Natural killer cell (primary cell): ENCODE results near the gene A2M. TPM values are rescaled to one million over a fixed set of nuclear protein-coding genes. Genes with fewer than 3 reads are reported as not detected.

Experiments used
- ATAC-seq, 3 donors: fragments of 150-1000 bp in 2 of 3; fragments of 200-7000 bp in 1 of 3; cut with Tn5 transposase; 1 replicate in 1 of 3; 2 replicates in 2 of 3; pipeline ENCODE4 v1.10.0; 2021; ENCODE audit warnings: mild to moderate bottlenecking in 2 of 3, moderate library complexity in 2 of 3
- DNase-seq, 2 donors: peaks; one replicate each; pipeline versions ENCODE4 v3.0.0 to v3.0.0-alpha.2; 2013 to 2021; ENCODE audit warnings: mixed read lengths in 1 of 2
- H3K27ac ChIP-seq: one replicate; pipeline ENCODE4 v1.5.1; 2013; ENCODE audit warnings: mild to moderate bottlenecking, low read length
- H3K27me3 ChIP-seq: one replicate; pipeline ENCODE4 v1.6.1; 2013; ENCODE audit warnings: low read length; ENCODE audit not compliant: control insufficient read depth, insufficient read depth
- H3K36me3 ChIP-seq: one replicate; pipeline ENCODE4 v1.6.1; 2013; ENCODE audit warnings: low read length; ENCODE audit not compliant: control insufficient read depth, insufficient read depth
- H3K4me1 ChIP-seq: one replicate; pipeline ENCODE4 v1.6.1; 2013; ENCODE audit warnings: low read length; ENCODE audit not compliant: control insufficient read depth, insufficient read depth
- H3K4me3 ChIP-seq: one replicate; pipeline ENCODE4 v1.5.1; 2013; ENCODE audit warnings: low read length
- H3K9me3 ChIP-seq: one replicate; pipeline ENCODE4 v1.6.1; 2013; ENCODE audit warnings: low read length; ENCODE audit not compliant: control insufficient read depth, insufficient read depth
- H3K27ac Mint-ChIP-seq, 2 donors: one replicate each; pipeline ENCODE4 v1.8.0; 2022; ENCODE audit warnings: mild to moderate bottlenecking in 2 of 2, mixed read lengths in 2 of 2, moderate library complexity in 1 of 2
- H3K27me3 Mint-ChIP-seq, 2 donors: one replicate each; pipeline ENCODE4 v1.8.0; 2022; ENCODE audit warnings: low read depth in 2 of 2, mixed read lengths in 2 of 2
- H3K36me3 Mint-ChIP-seq: one replicate; pipeline ENCODE4 v1.8.0; 2022; ENCODE audit warnings: mixed read lengths
- H3K4me1 Mint-ChIP-seq, 2 donors: one replicate each; pipeline ENCODE4 v1.8.0; 2022; ENCODE audit warnings: mixed read lengths in 2 of 2
- H3K4me3 Mint-ChIP-seq: one replicate; pipeline ENCODE4 v1.8.0; 2022; ENCODE audit warnings: mild to moderate bottlenecking, moderate library complexity, mixed read lengths
- H3K9me3 Mint-ChIP-seq, 2 donors: one replicate each; pipeline ENCODE4 v1.8.0; 2022; ENCODE audit warnings: mixed read lengths in 2 of 2
- CTCF ChIP-seq: fragments of 200-600 bp; IDR thresholded peaks from one replicate; pipeline ENCODE4 v1.8.0; 2022; ENCODE audit warnings: antibody characterized with exemption
- WGBS: methylation state at CpG from one replicate; pipeline ENCODE4 v1.1.7; 2013; ENCODE audit warnings: missing lambda C conversion rate; ENCODE audit not compliant: insufficient coverage; 5-methylcytosine and 5-hydroxymethylcytosine counted together
- intact Hi-C: fragments of 100-400 bp; cut with micrococcal nuclease; formaldehyde crosslinking; loops from one replicate; pipeline ENCODE4 v1.14.2; 2022
- total RNA-seq, 4 donors: library from RNA; stranded (reverse); fragments of 120-200 nt in 1 of 4; gene quantifications; one replicate each; pipeline versions ENCODE4 v1.2.3 to v1.2.4, GENCODE V29; 2013 to 2022

Gene A2M
- total RNA-seq, 3 donors from 2014 or later (not counting 1 experiment from before 2014, with no cell fraction given): 0.08 TPM; not detected in 2

- 36% methylated on average over 7 of the region's 7 CpGs for WGBS
- H3K36me3 ChIP-seq: peaks cover 4% of the 10 kb centered on the region
- peak in 1 of 3 donors; percentile 33 for ATAC-seq
- Mint-ChIP-seq H3K4me1 (peaks cover 23 to 38% of the 10 kb centered on the region in 2 donors), H3K9me3 (peaks cover 0 to 5% of the 10 kb centered on the region in 2 donors), H3K27ac (no peak overlapping the region), H3K36me3 (no peaks in the 10 kb centered on the region), H3K4me3 (peak overlapping the region; percentile 67), H3K27me3 (no peaks in the 10 kb centered on the region)
- no peak overlapping the region for H3K4me3 ChIP-seq
- peak; percentile 42 to 48 for DNase-seq
- intact Hi-C loops: loop anchor here (2.0 kb wide), 1 partner anchor 41 kb away; no protein-coding TSS in a partner anchor
- no peaks in the 10 kb centered on the region for H3K27me3 ChIP-seq
- peaks cover 78% of the 10 kb centered on the region for H3K4me1 ChIP-seq
- peak overlapping the region; percentile 79 for H3K27ac ChIP-seq
- TF ChIP-seq CTCF: no peak
- no peaks in the 10 kb centered on the region for H3K9me3 ChIP-seq
Observed at GRCh38 chr12:9027161-9028059, 88.3 kb downstream of the A2M start.

- Histone ChIP-seq H3K27me3 (no peaks in the 10 kb centered on the region), H3K27ac (peak overlapping the region; percentile 79), H3K4me3 (no peak overlapping the region), H3K4me1 (peaks cover 58% of the 10 kb centered on the region), H3K9me3 (no peaks in the 10 kb centered on the region), H3K36me3 (peaks cover 8% of the 10 kb centered on the region)
- H3K4me3 Mint-ChIP-seq: no peak overlapping the region
- no peaks in the 10 kb centered on the region for H3K27me3 Mint-ChIP-seq
- peaks cover 0 to 7% of the 10 kb centered on the region in 2 donors for H3K9me3 Mint-ChIP-seq
- no peaks in the 10 kb centered on the region for H3K36me3 Mint-ChIP-seq
- ATAC-seq (peak in 1 of 3 donors; percentile 6), DNase-seq (no peak)
- intact Hi-C loops: loop anchor here (2.0 kb wide), 1 partner anchor 32 kb away; no protein-coding TSS in a partner anchor
- TF ChIP-seq CTCF: no peak
- H3K4me1 Mint-ChIP-seq: peaks cover 16 to 21% of the 10 kb centered on the region in 2 donors
- no peak overlapping the region for H3K27ac Mint-ChIP-seq
- 100% methylated on average over 1 of the region's 2 CpGs for WGBS
Observed at GRCh38 chr12:9024512-9024911, 91.2 kb downstream of the A2M start.

GRCh38 chr12:9022592-9022991 lies 93.1 kb downstream of the A2M start:
- no peaks in the 10 kb centered on the region for H3K27me3 Mint-ChIP-seq

More at GRCh38 chr12:9022592-9022991, 93.1 kb downstream of the A2M start:
- H3K4me1 Mint-ChIP-seq: peaks cover 5 to 8% of the 10 kb centered on the region in 2 donors
- H3K9me3 Mint-ChIP-seq: peaks cover under 1 to 5% of the 10 kb centered on the region in 2 donors
- Histone ChIP-seq H3K4me3 (no peak overlapping the region), H3K9me3 (peaks cover 2% of the 10 kb centered on the region), H3K27me3 (no peaks in the 10 kb centered on the region), H3K36me3 (peaks cover 8% of the 10 kb centered on the region), H3K4me1 (peaks cover 39% of the 10 kb centered on the region), H3K27ac (no peak overlapping the region)
- no peak overlapping the region for H3K4me3 Mint-ChIP-seq
- intact Hi-C loops: no loop called here
- 100% methylated on average over 1 of the region's 2 CpGs for WGBS
- TF ChIP-seq CTCF: no peak
- ATAC-seq: no peak
- peaks cover 10% of the 10 kb centered on the region for H3K36me3 Mint-ChIP-seq
- H3K27ac Mint-ChIP-seq: peak overlapping the region in 1 of 2 donors; percentile 25
- DNase-seq: no peak

Other genes starting within 250 kb of the A2M start
- 10 to 100 TPM; 37.8 to 39.6 (median 38.6) TPM for gene PHC1, start 201.4 kb downstream of the A2M start, total RNA-seq
- gene M6PR, start 166.3 kb downstream of the A2M start, total RNA-seq: 100 to 1,000 TPM; 245 to 270 (median 255) TPM
- 100 to 1,000 TPM in 1 of 3 donors, 10 to 100 TPM in 2; 76.3 to 165 (median 86.2) TPM for gene KLRG1, start 126.4 kb downstream of the A2M start, total RNA-seq
- not detected for gene PZP, start 92.5 kb upstream of the A2M start, total RNA-seq